Activated gamma-delta T cell treated with anti-CD3 and anti-CD28 coated beads, Interleukin-2, amount 50 U/mL, for 16 hours (primary cell): ENCODE results near the gene SKA1.
"Not testable (repeated sequence)": the region's sequence is repeated elsewhere in the genome, so short reads cannot be mapped to it uniquely, and the experiment has no call there.

Experiments used
- DNase-seq: peaks from one replicate; pipeline ENCODE4 v3.0.0-alpha.2; 2020; ENCODE audit warnings: low read depth

Gene SKA1

GRCh38 chr18:50395093-50395492 is 20.2 kb downstream of the SKA1 start:
- no peak for DNase-seq

GRCh38 chr18:50396005-50396660 is 21.3 kb downstream of the SKA1 start:
- no peak for DNase-seq

GRCh38 chr18:50397023-50397422 is 22.2 kb downstream of the SKA1 start:
- no peak for DNase-seq

GRCh38 chr18:50398099-50398498 is 23.3 kb downstream of the SKA1 start:
- DNase-seq = no peak

GRCh38 chr18:50398947-50399346 is 24.1 kb downstream of the SKA1 start:
- no peak for DNase-seq

GRCh38 chr18:50399582-50399981 is 24.7 kb downstream of the SKA1 start:
- no peak for DNase-seq

- DNase-seq = not testable (repeated sequence)
Observed at GRCh38 chr18:50400438-50400837, 25.6 kb downstream of the SKA1 start.

GRCh38 chr18:50401295-50401694 is 26.4 kb downstream of the SKA1 start:
- no peak for DNase-seq

GRCh38 chr18:50401888-50402287 is 27.0 kb downstream of the SKA1 start:
- no peak for DNase-seq

- not testable (repeated sequence) for DNase-seq
Observed at GRCh38 chr18:50404752-50405581, 30.1 kb downstream of the SKA1 start.

- DNase-seq = no peak
Observed at GRCh38 chr18:50405582-50406271, 30.9 kb downstream of the SKA1 start.

- DNase-seq = no peak
Observed at GRCh38 chr18:50409236-50409635, 34.4 kb downstream of the SKA1 start.

GRCh38 chr18:50410008-50410407 is 35.2 kb downstream of the SKA1 start:
- DNase-seq = no peak

GRCh38 chr18:50410894-50411293 is 36.0 kb downstream of the SKA1 start:
- no peak for DNase-seq

GRCh38 chr18:50416832-50417231 is 42.0 kb downstream of the SKA1 start:
- not testable (repeated sequence) for DNase-seq

GRCh38 chr18:50417705-50418104 is 42.9 kb downstream of the SKA1 start:
- not testable (repeated sequence) for DNase-seq

GRCh38 chr18:50418650-50419049 is 43.8 kb downstream of the SKA1 start:
- no peak for DNase-seq

- no peak for DNase-seq
Observed at GRCh38 chr18:50422286-50422898, 47.5 kb downstream of the SKA1 start.

- DNase-seq = no peak
Observed at GRCh38 chr18:50424877-50425690, 50.2 kb downstream of the SKA1 start.

- no peak for DNase-seq
Observed at GRCh38 chr18:50427896-50428295, 53.0 kb downstream of the SKA1 start.

GRCh38 chr18:50428531-50429206 is 53.8 kb downstream of the SKA1 start:
- no peak for DNase-seq
